ENCODE measurements around the gene AFG3L2.
"Not testable (repeated sequence)": the region's sequence is repeated elsewhere in the genome, so short reads cannot be mapped to it uniquely, and the experiment has no call there.

The AFG3L2 gene

DNA sequence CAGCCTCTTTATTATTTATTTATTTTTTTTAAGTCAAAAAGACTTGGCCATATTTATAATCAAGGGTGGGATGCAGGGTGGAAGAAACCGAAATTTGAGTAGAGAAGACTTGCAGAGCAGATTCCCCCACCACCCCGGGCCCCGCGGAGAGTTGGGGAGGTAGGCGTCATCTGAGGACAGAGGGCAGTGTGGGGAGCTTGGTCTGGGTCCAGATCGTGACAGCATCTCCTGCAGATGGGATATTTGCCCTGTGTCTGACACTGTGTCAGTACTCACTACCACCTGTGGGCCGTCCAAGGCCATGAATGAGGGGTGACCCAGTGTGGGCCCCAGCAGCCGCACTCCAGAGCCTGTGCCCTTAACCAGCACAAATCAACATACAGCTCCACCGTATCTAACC, 20.2 kb upstream of the AFG3L2 start:
- no peak for DNase-seq (ENCODE audit: low read depth in 3 of 3)

DNA sequence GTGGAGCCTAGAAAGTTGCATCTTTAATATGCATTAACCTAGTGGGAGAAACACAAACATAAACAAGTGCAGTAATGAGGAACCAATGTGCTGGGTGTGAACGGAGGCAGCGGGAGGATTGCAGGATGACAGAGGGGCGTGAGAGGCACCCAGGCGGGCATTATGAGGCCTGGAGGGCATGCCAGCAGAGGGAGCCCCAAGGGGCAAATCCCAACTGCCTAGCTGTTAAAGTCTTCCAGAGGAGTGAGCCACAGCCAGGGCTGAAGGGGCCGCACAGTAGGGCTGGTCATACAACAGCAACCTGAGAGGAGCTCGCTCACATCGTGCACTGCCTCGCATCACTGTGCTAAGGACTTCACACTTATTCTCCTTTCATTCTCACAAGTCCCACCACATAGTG, 17.4 kb upstream of the AFG3L2 start:
- DNase-seq (ENCODE audit: low read depth in 3 of 3): no peak

DNA sequence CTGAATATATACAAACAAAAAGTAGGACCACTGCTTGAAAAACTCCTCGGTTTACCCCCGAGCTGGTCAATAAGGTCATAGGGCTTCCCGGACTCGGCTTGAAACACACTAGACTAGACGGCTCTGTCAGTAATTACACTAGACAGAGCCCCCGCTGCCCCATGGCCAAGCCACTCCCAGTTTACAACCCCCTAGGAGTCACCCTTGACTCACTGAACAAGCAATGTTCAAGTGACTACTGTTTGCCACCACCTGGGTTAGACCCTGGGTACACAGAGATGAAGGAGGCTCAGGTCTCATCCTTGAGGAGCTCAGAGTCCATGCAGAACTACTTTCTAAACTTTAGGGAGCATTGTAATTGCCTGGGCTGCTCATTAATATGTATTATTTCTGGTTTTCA, 17.0 kb upstream of the AFG3L2 start:
- no peak for DNase-seq (ENCODE audit: low read depth in 3 of 3)

DNA sequence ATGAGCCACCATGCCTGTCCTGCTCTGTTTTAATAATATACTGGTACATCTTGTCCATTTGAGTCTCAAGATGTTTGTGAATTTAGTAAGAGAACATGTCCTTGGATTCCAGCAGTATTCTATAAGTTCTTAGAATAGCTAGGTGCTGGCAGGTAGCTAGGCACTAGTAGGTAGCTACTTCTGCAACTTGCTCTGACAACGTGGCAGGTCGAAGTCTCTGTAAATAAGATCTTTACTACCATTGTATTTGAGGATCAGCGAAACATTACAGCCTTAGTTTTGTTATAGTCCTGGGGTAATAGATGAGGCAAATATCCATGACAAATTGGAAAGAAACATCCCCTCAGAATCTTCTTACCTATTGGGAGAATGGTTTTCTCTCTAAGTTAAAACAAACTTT, 16.5 kb upstream of the AFG3L2 start:
- DNase-seq (ENCODE audit: low read depth in 3 of 3): no peak

DNA sequence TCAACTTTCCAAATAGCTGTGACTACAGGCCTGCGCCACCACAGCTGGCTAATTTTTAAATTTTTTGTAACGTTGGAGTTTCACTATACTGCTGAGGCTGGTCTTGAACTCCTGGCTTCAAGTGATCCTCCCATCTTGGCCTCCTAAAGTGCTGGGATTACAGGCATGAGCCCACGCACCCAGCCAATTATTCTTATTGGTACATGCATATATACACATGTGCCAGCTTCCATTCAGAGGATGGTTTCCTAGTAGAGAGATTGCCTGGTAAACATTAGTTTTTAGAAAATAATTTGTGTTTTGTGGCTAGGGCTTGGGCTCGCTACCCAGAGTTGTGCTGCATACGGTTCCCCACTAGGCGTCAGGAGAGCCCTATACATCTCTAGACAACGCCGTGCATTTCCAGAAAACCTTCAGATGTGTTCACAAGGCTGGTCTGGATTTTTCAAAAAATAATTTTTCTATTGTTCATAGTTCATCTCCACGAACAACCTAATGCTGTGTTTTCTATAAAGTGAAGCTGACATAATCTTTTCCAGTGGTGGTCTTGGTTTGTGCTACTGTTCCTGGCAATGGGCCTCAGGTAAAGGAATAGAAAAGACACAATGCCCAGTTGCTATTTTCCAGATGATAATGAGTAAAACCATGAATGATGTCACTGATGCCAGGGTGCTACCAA, 14.6 kb upstream of the AFG3L2 start:
- DNase-seq (ENCODE audit: low read depth in 3 of 3): peak; percentile 22 to 40 (median 26)

DNA sequence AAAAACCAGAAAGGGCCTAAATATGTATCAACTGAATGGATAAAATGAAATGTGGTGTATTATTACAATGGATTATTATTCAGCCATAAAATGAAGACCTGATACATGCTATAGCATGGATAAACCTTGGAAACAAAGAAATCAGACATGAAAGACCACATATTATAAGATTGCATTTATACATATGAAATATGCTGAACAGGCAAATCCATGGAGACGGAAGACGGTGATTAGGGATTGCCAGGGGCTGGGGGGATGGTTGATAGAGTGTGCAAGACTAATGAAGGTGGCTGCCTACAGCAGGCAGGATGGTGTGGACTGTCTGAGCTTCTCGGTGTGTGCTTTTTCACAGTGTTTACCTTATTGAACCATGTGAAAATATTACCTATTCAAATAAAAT, 11.4 kb upstream of the AFG3L2 start:
- no peak for DNase-seq (ENCODE audit: low read depth in 3 of 3)

DNA sequence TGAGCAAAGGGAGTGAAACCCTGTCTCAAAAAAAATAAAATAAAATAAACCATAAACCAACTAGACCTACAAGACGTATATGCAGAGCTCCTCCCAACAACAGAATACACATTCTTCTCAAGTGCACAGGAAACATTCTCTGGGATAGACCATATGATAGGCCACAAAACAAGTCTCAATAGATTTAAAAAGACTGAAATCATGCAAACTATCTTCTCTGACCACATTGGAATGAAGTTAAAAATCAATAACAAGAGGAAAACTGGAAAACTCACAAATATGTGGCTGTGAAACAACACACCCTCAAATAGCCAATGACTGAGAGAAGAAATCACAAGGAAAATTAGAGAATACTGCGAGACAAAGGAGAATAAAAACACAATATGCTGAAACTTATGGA, 7.2 kb upstream of the AFG3L2 start:
- DNase-seq (ENCODE audit: low read depth in 3 of 3): no peak

DNA sequence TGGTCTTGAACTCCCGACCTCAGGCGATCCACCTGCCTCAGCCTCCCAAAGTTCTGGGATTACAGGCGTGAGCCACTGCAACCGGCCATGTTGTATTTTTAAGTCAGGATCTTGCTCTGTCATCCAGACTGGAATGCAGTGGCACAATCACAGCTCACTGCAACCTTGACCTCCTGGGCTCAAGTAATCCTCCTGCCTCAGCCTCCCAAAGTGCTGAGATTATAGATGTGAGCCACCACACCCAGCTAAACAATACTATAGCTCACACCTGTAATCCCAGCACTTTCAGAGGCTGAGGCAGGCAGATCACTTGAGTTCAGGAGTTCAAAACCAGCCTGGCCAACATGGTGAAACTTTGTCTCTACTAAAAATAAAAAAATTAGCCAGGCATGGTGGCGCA, 6.7 kb upstream of the AFG3L2 start:
- DNase-seq (ENCODE audit: low read depth in 3 of 3): not testable (repeated sequence)

DNA sequence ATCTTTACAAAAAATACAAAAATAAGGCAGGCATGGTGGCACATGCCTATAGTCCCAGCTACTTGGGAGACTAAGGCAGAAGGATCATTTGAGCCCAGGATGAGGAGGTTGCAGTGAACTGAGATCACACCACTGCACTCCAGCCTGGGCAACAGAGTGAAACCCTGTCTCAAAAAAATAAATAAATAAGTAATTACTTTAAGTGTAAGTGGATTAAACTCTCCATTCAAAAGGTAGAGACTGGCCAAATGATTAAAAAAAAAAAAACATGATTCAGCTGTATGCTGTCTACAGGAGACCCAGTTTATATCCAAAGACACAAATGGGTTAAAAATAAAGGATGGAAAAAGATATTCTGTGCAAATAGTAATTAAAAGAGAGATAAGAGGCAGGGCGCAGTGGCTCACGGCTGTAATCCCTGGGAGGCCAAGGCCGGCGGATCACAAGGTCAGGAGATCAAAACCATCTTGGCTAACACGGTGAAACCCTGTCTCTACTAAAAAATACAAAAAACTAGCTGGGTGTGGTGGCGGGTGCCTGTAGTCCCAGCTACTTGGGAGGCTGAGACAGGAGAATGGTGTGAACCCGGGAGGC, 5.3 kb upstream of the AFG3L2 start:
- not testable (repeated sequence) for DNase-seq (ENCODE audit: low read depth in 3 of 3)

DNA sequence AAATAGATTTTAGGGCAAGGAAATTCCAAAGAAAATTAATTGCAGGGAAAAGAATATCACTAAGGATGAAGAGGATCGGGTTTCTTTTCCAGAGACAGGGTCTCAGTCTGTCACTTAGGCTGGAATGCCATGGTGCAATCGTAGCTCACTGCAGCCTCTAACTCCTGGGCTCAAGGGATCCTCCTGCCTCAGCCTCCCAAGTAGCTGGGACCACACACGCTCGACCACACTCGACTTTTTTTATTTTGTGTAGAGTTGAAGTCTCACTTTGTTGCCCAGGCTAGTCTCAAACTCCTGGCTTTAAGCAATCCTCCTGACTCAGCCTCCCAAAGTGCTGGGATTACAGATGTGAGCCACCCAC, 1.2 kb upstream of the AFG3L2 start:
- DNase-seq (ENCODE audit: low read depth in 3 of 3): not testable (repeated sequence)

DNA sequence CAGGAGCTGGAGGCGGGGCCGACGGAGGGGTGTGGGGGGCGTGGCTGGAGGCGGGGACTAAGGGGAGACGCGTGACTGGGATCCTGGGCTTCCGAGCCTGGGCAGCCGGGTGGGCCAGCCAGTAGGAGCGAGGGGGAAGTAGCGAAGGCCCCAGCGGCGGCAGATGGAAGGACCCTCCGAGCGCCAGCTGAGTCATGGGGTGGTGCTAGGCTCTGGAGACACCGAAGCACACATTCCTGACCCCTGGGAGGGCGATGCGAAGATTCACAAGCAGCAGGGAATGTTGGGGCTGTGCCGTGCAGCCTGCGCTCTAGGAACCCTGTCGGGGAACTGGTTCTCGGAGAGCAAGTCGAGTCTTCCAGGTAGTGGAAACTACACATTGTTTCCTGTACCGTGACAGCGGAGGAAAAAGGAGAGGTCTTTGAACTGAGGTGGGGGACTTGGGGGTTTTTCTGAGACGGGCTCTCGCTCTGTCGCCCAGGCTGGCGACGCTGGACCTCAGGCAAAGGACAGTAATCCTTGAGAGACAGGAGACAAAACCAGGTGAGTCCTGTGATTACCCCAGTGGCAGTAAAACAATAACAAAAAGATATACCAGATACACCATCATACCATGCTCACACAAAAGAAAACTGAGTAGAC, 650 bp upstream of the AFG3L2 start:
- DNase-seq (ENCODE audit: low read depth in 3 of 3): no peak

DNA sequence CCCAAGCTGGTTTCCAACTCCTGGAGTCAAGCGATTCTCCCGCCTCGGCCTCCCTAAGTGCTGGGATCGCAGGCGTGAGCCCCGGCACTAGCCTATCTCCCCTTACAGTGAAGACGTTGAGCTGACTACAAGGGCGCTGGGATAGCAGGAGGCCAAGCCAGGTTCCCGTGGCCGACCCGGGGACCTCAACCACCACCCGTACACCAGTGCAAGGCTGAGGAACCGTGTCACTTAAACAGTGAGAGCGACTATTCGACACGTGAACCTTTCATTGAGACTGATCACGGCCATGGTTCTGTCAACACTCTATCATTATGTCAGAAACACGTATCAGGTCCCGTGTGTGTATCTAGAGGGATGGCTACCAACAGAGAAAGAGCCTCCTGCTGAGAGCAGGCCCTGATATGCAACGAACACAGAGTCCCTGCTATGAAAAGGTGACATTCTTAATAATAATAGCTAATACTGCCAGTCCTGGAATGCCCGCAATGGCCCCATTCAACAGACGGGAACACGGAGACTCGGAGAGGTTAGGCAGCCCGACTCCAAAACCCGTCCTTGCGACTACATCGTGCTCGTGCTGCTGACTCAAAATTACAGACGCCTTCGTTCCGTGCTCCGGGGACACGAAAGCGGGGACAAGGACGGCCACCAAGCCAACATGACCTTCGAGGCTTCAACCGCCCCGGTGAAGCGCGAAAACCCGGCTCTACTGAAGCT, 833 bp downstream of the AFG3L2 start:
- DNase-seq (ENCODE audit: low read depth in 3 of 3): peak in 1 of 3 experiments; percentile 18

DNA sequence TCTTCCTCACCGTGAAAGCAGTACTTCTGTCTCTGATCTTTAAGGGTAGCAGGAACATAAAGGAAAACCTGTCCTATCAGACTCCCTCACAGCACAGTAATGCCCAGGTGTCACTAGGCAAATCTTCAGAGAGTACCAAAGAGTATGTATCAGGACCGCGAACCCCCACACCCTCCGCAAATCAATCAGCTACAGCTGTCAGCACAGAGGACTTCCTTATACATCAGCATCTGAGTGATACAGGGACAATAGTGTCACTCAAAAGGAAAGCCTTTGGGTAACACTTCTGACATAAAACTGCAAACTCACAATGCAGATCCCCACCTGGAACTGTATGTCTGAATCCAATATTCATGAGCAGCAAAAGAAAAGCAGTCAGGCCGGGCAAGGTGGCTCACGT, 2.6 kb downstream of the AFG3L2 start:
- DNase-seq (ENCODE audit: low read depth in 3 of 3): no peak

DNA sequence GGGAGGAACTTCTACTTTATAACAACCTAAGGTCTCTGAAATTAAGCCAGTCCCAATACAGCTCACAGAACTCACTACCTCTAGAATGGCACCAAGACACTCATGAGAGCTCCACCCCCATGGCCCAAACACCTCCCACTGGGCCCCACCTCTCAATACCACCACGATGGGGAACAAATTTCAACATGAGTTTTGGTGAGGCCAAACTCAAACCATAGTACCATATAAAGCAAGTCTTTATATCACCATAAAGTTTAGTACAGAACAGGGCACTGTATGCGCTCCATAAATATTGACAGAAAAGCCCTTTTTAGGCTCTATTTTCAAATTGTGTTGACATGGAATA, 3.3 kb downstream of the AFG3L2 start:
- no peak for DNase-seq (ENCODE audit: low read depth in 3 of 3)

DNA sequence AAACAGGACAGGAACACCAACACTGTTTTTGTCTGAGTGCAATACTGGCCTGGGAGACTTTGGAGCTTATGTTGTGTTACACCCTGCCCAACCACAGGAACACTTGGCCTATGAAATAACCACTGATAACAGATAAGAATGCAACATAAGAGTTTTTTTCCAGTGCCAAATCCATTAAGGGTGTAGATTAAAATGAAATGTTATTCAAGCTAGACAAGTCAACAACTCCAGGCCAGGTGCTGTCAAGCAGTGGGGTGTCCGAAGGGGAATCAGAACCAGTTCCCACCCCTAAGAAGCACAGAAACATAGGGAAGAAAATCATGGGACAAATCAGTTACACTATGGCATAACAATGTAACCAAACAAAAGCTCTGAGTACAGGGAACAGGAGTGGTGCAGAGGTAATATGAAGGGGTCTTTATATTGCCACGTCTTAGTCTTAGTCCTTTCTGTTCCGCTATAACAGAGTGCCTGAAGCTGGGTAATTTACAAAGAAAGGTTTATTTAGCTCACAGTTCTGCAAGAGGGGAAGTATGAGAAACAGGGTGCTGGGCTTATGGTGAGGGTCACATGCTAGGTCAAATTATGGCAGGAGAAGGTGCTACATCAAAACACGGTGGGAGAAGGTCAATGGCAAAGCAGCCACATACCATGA, 3.8 kb downstream of the AFG3L2 start:
- no peak for DNase-seq (ENCODE audit: low read depth in 3 of 3)

DNA sequence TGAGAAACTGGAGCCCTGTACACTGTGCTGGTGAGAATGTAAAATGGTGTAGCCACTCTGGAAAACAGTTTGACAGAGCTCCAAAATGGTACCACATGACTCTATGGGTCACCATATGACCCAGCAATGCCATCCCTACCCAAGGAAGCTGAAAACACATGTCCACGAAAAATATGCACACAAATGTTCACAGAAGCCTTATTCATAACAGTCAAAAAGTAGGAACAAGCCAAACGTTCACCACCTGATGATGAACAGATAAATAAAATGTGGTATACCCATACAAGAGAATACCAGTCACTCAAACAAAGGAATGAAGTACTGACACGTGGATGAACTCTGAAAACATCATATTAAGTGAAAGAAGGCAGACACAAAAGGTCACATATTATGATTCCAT, 4.6 kb downstream of the AFG3L2 start:
- DNase-seq (ENCODE audit: low read depth in 3 of 3): no peak

DNA sequence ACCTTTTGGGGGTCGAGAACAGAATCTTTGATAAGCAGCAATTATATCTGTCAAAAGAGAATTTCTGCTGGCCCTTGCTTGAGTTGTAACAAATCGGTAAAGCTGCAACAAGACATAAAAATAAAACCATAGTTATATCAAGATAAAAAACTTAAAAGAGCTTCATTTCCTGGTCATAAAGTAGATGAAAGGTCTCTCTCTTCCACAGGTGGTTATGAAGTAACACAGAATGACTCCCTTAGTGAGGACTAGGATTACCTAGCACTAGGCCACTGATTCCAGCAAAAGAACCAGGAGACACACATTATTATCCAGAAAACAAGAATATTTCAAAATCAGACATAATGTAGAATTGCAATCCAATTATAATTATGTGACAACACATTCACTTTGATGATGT, 5.4 kb downstream of the AFG3L2 start:
- no peak for DNase-seq (ENCODE audit: low read depth in 3 of 3)

DNA sequence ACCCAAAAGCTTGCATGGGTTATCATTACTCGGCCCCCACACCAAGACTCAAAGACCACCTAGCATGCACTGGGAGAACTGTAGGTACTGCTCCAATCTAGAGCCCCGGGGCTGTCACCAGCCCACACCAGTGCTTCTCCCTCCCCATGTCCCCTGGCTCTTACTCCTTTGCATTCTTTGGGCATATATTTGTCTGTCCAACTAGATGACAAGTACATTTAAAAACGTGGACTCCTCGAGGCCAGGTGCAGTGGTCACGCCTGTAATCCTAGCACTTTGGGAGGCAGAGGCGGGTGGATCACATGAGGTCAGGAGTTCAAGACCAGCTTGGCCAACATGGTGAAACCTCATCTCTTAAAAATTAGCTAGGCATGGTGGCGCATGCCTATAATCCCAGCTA, 7.8 kb downstream of the AFG3L2 start:
- no peak for DNase-seq (ENCODE audit: low read depth in 3 of 3)

DNA sequence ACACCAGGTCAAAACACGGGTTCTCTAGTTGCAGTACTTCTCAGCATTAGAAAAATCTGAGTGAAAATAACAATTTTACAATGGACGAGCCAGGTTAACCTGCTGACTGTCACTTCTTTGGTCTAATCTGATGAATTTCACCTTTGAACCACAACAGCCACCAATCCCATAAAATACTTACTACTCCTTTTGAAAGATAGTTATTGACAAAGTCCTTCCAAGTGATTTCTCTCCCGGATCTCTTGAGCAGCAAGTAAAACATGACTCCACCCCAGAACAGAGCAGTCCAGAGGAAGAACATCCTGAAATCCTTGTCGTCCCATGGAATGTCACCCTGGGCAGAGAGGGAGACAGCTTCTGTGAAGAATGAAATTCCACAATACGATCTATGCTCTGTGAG, 10.2 kb downstream of the AFG3L2 start:
- no peak for DNase-seq (ENCODE audit: low read depth in 3 of 3)

DNA sequence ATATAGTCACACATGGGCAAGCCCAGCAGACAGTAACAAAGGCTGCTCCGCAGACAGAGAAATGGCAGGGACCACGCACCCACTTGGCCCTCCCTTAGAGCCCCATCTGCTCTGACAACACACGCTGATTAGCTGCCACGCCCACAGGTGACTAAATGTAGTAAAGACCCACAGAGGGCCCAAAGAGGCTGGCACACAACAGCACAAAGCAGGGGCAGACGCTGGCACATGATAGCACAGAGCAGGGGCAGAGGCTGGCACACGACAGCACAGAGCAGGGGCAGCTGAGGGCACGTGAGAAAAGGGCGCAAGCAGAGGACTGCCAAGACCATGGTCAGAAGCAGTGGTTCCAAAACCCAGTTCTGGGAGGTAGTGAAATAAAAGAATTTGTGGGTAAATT, 10.6 kb downstream of the AFG3L2 start:
- no peak for DNase-seq (ENCODE audit: low read depth in 3 of 3)

DNA sequence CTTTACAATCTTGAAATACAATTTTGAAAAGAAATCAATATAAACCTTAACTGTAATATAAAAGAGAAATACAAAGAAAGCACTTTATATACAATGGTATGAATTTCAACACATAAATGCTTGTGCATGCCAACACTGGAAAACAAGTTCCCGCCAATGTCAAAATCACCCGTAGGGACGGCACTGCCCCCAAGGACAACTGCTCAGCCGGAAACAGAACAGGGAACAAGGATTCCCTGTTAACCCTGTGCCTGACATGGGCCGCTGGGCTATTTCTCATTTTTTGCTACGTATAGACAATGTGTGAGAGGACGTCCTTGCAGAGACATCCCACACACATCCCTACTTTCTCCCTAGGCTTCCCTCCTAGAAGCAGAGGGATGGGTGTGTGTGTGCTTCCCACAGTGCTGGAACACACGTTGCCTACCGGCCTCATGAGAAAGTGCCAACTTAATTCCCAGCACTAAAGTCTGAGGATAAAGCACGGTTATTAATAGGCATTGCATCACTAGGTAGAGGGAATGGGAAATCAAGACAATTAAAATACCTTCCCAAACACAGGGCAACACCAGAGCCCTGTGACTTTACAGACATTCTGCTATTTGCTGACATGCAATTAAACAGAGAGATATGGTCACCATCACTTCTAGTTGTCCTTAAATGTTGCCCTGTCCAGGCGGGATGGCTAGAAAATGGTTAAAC, 14.4 kb downstream of the AFG3L2 start:
- no peak for DNase-seq (ENCODE audit: low read depth in 3 of 3)

Measured in stimulated activated CD4-positive, alpha-beta T cell treated with anti-CD3 and anti-CD28 coated beads, TNF-alpha, amount 100 ng/mL, for 24 hours (primary cell).